NCI-H774 (cell line): ENCODE measurements around the gene BAHCC1.

Experiments used
- DNase-seq: peaks from one replicate; lab custom pipeline; 2025; lab: John Stamatoyannopoulos, UW

Gene BAHCC1

DNA sequence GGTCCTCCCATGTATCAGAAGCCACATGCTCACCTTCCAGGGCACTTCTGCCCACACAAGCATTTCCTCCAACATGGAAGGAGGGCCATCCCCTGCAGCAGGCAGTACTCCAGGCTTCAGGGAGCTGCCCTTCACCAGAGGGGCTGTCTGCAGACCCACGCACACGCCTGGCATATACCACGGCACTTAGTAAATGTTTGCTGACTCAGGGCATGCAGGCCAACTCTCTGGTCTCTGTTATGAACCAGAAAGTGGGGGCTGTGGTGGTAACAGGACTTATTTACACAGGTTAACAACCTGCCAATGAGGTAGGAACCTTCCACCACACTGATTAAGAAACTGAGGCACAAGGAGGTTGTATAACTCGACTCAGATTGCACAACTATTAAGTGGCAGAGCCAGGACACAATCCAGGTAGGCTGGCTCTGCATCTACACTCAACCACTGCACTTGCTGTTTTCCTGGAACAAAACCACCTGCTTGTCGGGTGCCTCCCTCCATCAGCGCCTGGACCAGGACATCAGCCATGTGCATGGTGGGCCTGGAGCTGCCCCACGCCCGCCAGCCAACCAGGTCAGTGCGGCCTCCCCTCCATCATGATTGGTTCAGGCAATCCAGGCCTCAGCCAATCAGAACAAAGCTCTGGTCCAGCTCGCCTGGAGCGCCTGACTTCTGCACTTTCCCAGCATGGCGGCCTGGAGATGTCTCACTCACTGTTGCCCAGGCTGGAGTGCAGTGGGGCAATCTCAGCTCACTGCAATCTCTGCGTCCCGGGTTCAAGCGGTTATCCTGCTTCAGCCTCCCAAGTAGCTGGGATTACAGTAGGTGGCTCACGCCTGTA lies 98.2 kb downstream of the BAHCC1 start:
- DNase-seq = no peak

DNA sequence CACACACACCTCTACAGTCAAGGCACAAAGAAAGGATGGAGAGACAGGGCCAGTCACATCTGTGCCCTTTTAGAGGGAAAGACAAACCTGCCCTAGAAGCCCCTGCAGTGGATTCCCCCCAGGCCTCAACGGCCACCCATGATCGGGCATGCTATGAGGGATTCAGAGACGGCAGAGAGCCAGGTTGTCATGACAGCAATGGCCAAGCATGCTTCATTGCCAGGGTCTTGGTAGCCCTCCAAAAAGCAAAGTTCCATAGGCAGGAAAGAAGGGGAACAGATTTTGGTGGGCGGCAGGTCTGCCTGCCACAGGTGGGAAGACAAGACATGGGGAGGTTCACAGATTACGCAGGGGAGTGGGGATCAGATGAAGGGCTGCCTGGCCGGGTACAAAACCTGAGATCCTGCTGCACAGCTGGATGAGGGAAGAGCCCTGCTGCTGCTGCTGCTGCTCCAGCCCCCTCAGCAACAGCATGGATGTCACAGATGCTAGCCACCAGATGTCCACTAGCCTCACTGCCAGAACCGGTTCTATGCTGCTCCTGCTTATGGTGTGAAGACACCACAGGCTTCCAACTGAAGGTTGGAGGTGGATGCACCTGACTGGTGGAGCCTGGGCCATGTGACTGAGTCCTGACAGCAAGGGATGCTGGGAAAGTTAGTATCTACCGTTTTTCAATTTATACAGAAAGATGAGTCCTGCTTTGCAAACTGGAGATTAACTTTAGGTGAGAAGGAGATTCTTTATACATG lies 99.5 kb downstream of the BAHCC1 start:
- no peak for DNase-seq

DNA sequence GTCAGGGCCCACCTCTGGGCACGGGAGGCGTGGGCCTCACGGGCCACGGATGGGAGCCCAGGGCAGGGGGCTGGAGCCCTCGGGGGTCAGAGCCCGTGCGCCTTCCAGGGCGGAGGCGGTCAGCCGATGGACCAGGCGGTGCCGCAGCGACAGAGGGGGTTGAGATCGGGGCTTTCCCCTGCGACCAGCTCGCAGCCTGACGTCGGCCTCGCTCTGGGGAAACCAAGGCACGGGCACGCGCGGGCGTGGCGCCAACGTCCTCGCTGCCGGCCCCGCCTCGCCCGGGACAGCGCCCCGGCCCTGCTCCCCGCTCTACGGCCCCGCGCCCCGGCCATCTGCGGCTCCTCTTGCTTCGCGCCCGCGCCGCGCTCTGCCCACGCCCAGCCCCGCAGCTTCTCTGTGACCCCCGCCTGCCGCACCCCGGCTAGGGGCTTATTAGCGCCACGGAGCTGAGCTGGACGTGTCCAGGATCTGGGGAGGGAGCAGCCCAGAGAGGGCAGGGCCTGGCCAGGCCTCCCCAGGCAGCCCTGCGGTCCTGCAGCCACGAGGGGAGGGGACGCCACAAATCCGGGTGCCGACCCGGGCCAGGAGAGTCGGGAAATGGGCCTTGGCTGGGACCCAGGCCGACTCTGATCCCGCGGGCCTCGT lies 103.8 kb downstream of the BAHCC1 start:
- DNase-seq = no peak

DNA sequence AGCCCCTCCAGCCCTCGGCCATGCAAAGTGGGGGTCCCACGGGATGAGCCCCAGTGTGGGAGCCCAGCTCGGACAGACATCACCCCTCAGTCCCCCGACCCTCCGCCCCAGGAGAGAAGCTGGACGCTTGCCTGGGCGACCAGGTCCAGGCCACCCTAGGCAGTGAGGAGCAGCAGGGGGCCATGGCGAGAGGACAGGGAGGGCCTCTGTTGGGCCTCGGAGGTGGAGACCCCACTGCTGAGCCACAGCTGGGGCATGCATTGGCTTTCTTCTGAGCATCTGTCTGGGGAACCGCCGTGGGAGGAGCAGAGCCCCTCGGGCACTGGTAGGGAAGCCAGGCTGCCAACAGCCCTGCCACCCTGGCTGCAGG lies 104.3 kb downstream of the BAHCC1 start:
- DNase-seq = no peak

DNA sequence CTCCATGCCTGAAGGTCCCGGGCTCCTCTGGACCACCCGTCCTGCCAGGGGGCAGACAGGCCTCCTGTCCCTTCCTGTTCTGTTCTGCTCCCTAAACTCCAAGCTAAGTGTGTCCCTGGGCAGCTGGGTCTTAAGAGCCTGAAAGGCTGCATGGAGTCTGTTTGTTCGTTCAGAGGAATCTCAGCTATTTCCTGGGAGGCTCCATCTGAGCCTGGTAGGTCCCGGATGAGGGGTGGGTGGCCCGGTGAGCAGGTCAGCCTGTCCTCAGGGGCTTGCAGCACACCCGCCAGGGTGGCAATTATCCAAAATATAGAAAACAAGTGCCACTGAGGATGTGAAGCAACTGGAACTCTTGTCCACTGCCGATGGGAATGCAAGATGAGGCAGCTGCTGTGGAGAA lies 104.8 kb downstream of the BAHCC1 start:
- no peak for DNase-seq

DNA sequence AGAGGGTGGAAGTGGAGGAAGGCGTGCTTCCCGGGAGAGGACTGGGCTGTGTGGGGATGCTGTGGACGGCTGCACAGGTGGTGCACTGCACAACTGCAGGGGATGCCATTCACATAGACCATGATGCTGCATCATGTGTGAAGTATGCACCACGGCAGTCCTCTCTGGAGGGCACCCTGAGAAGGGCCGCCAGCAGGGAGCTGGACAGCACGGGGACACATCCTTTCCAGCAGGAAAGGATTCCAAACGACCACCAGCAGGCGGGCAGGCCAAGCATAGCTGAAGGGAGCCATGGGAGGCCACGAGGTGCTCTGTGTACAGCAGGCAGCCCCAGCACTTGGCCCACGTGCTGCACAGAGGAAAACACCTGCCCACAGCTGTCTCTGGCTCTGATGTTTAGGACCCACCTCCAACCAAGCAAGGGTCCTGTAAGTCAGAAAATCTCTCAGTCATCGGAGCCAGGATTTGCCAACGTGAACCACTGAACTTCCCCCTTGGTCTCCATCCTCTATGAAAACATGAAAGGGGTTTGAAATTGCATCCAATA lies 107.3 kb downstream of the BAHCC1 start:
- DNase-seq = no peak

DNA sequence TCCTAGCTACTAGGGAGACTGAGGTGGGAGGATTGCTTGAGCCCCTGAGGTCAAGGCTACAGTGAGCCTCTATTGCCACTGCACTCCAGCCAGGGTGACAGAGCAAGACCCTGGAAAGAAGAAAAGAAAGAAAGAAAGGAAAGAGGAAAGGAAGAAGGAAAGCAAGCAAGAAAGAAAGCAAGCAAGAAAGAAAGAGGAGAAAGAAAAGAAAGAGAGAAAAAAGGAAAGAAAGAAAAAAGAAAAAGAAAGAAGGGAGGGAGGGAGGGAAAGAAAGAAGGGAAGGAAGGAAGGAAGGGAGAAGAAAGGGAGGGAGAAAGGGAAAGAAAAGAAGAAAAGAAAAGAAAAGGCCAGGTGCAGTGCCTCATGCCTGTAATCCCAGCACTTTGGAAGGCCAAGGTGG lies 108.4 kb downstream of the BAHCC1 start:
- DNase-seq = no peak

DNA sequence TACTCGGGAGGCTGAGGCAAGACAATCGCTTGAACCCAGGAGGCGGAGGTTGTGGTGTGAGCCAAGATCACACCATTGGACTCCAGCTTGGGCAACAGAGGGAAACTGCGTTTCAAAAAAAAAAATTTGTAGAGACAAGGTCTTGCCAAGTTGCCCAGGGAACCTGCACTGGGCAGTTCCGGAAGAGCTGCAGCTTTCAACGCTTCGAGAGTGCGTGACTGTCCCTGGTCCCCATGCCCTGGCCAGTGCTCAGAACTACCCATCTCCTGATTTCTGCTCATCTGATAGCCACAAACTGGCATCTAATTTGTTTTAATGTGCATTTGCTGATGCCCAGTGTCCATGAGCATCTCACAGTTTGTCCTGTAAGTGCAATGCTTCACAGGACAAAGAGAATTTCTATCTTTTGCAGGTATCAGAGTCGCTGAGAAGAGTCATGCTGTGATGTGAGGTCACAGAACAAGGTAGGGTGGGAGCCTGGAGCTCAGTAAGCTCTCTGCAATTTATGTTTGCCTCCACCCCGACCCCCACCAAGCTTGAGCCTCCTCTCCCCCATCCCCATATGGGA lies 113.5 kb downstream of the BAHCC1 start:
- no peak for DNase-seq

DNA sequence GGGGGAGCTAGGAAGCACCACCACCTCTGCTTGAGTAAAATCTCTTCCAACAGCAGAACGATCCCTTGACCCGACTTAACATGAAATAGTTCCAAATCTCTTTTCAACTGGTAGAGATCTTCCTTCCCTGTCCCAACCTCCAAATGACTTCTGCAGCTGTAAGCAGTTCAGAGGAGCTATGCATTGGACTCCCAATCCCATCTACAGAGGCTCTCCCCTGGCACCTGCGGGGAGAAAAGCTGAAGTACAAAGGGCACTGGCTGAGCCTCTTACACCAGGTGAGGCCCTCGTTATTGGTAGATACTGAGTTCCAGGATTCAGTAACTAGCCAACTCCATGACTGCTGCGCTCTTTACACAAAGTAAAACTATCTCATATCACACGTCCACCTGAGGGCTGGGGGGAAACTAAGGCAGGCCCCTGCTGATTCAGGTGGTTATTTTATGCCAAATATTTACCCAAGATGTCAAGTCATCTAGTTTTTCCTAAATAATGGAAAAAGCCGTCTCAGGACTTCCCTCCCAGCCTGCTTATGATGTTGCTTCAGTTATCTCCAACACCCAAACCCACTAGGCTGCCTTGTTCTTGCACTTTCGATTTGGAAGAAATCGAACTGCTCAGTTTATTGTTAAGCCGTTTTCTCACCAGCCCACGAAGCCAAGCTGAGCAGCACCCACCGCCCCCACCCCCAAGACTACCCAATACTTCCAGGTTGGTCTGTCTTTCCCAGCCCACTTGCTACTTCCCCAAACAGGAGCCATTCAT lies 114.1 kb downstream of the BAHCC1 start:
- no peak for DNase-seq

DNA sequence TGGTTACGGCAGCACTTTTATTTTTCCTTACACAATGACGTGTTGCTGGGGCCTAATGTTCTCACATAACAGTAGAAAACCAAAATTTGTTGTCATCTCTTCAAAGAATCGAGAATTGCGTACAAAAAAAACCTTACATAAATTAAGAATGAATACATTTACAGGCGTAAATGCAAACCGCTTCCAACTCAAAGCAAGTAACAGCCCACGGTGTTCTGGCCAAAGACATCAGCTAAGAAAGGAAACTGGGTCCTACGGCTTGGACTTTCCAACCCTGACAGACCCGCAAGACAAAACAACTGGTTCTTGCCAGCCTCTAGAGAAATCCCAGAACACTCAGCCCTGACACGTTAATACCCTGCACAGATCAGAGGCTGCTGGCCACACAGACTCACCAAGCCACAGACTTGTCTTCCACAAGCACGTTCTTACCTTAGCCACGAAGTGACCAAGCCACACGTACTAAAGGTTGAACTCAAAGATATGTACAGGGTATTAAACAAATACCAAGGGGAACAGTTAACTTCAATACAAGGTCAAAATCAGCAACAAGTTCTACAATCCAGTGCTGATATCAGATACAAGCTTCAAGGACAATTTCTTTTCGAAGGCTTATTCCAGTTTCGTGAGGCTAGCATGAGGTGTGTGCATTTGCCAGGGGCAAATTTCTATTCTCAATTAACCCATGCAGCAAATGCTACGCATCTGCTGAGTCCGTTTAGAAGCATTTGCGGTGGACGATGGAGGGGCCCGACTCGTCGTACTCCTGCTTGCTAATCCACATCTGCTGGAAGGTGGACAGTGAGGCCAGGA lies 114.9 kb downstream of the BAHCC1 start:
- DNase-seq = no peak

DNA sequence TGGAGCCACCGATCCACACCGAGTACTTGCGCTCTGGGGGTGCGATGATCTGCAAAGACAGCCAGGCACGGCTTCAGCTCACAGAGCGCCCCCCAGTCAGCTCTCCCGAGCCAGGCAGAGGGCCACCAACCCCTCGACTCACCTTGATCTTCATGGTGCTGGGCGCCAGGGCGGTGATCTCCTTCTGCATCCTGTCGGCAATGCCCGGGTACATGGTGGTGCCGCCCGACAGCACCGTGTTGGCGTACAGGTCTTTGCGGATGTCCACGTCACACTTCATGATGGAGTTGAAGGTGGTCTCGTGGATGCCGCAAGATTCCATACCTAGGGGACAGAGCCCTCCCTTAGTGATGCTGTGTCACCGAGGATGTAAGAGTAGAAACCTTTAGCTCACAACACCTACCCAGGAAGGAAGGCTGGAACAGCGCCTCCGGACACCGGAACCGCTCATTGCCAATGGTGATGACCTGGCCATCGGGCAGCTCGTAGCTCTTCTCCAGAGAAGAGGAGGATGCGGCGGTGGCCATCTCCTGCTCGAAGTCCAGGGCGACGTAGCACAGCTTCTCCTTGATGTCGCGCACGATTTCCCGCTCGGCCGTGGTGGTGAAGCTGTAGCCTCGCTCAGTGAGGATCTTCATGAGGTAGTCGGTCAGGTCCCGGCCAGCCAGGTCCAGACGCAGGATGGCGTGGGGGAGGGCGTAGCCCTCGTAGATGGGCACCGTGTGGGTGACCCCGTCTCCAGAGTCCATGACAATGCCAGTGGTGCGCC lies 115.7 kb downstream of the BAHCC1 start:
- no peak for DNase-seq

DNA sequence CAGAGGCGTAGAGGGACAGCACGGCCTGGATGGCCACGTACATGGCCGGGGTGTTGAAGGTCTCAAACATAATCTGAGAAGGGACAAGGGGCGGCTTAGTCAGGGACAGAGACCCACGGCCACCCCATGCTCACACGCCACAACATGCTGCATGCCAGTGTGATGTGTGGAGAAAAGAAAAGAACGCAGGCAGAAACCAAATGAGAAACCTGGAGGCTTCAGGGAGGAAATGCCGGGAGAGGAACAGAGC lies 116.2 kb downstream of the BAHCC1 start:
- DNase-seq = no peak

DNA sequence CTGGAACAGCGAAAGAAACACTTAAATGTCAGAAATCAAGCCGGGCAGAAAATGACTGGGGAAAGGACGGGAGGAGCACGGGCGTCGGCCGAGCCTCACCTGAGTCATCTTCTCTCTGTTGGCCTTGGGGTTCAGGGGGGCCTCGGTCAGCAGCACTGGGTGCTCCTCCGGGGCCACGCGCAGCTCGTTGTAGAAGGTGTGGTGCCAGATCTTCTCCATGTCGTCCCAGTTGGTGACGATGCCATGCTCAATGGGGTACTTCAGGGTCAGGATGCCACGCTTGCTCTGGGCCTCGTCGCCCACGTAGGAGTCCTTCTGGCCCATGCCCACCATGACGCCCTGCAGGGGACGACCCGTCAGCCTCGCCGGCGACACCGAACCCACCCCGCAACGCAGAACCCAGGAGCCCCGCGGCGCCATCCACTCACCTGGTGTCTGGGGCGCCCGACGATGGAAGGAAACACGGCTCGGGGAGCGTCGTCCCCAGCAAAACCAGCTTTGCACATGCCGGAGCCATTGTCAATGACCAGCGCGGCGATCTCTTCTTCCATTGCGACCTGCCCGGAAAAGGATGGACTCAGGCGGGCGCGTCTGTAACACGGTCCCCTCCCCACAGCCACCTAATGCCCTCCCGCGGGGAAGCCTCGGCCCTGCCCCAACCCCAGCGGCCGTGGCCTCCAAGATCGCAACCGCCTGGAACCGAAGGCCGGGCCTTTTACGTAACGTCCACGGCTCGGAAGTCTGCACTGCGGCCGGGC lies 116.7 kb downstream of the BAHCC1 start:
- DNase-seq = no peak

DNA sequence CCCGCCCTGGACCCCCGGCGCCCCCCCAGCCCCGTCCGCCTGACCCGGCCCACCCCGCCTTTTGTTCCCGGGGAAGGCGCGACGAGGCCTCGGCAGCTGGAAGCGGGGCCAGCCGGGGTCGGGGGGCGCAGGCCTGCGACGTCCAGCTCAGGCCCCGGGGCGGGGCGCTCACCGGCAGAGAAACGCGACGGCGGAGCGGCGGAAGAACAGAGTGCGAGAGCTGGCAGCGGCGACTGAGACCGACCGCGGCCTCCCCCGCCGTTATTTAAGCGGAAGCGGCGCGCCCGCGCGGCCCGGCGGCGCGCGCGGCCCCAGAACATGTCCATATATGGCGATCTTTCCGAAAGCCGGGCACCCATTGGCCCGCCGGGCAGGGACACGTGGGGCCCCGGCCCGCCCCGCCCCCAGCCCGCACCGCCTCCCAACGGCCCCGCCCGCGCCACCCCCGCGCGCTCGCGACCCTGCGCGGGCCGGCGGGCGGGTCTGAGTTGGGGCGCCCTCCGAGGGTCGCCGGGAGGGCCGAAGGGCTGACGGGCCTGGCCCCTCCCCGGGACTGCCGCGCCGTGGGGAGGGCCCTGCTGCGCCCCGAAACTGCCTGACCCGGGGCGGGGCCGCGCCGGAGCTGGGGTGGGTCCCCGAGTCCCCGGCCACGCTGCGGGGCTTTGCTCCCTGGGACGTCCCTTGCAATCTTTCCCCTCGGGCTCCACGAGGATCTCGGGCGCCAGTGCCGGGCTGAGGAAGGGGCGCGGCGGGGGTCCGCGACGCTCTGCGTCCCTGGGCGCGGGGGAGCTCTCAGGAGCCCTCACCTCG lies 117.5 kb downstream of the BAHCC1 start, which contains the start of gene ACTG1:
ACTG1 (minus strand) TSS at position 238 of the 810 bp plus-strand sequence. CDS start 445 bp downstream, outside the sequence.
- peak; percentile 95 for DNase-seq

DNA sequence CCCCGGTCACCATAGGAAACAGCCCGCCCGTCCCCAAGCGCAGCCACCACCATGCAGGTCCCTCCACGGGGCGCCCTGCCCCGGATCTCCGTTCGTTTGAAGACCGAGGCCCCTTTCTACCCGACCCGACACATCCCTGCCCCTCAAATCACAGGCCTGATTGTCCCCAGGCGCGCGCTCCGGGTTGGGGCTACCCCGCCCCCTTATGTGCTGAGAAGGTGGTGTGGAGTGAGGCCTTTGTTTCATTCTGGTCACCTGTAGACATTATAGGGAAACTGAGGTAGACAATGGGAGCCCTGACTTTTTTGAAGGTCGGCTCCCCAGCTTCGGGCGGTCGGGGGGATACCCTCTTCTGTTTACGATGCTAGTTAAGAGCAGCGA lies 118.1 kb downstream of the BAHCC1 start:
- peak; percentile 79 for DNase-seq

DNA sequence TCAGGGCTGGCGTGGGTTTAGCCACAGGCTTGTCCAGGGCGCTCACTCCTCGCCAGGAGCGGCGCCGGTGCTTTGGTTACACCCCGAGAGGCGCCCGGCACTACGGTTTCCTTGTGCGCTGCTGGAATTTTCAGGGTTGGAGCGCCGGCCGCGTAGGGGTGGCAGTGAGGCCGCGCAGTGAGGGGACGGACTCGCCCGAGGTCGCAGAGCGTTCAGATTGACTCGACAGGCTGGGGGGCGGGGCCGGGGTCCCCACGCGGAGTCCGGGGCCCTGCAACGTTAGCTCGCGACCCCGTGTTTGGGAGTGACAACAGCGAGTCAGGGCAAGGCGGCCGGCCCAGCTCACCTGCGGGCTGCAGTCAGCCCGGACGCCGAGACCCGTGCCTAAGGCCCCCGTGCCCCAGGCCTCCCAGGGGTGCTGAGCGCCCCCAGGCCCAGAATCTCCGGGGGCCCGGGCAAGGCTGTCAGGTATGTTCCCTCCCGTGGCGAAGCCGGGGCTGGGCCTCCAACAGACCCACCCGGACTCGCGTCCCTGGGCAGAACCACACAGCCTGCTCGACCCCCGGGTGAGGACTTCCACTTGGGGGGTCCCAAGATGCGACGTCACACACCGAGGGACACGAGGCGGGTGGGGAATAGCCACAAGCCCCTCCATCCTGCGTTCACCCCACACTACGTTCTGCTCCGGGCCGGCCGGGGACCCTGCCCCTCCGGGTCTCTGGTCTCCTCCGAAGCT lies 118.7 kb downstream of the BAHCC1 start:
- DNase-seq = peak; percentile 78

DNA sequence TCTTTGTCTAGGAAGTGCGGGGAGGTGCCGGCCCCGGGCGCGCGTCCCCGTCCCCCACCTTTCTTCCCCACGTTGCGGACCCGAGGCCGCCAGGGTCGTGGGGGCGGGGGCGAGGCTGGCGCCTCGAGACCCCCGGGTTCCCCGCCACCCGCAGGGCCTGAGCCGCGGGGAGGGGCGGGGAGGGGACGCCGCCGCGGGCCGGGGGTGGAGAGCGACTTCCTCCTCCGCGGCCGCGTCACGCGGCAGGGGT lies 119.2 kb downstream of the BAHCC1 start:
- no peak for DNase-seq
